ENCODE measurements around the gene FHAD1. TPM values are rescaled to one million over a fixed set of nuclear protein-coding genes. Genes with fewer than 3 reads are reported as not detected.
A peak's percentile ranks its signal among the peaks of the same experiment; 100 is the strongest.

The FHAD1 gene
- total and polyA plus RNA-seq, 2 donors (not counting 3 experiments of a cell fraction or from before 2014, with no cell fraction given): 0.04 to 0.69 TPM

- CTCF ChIA-PET: interaction anchor here (0.9 to 1.3 kb wide), 2 partner anchors 60 to 61 kb away, joined by 3 read pairs; no protein-coding TSS in a partner anchor
These were observed 137.4 kb downstream of the FHAD1 start for GRCh38 chr1:15384301-15384901.

GRCh38 chr1:15385420-15385819 lies 138.4 kb downstream of the FHAD1 start:
- TF ChIP-seq GATA2 (IDR thresholded peaks at IDR 0.05; ENCODE audit: insufficient read depth, insufficient read length, low read depth, low read length) (no peak), MYC (IDR thresholded peaks at IDR 0.05; ENCODE audit: low read depth, low read length) (no peak), POLR2AphosphoS5 (IDR thresholded peaks at IDR 0.05; ENCODE audit: insufficient read depth, low read depth, low read length) (no peak), EZH2 (IDR thresholded peaks at IDR 0.05; ENCODE audit: borderline replicate concordance, low read depth, low read length, severe bottlenecking) (no peak), CTCF (IDR thresholded peaks at IDR 0.05; ENCODE audit: extremely low read depth in 1 of 2, insufficient read depth in 1 of 2, low read depth in 1 of 2, low read length in 2 of 2) (no peak), POLR2A (IDR thresholded peaks at IDR 0.05; ENCODE audit: low read depth, low read length) (no peak), JUN (IDR thresholded peaks at IDR 0.05; ENCODE audit: borderline replicate concordance, insufficient read depth, insufficient read length, low read depth) (no peak)
- DNase-seq (ENCODE audit: low read depth, low spot score) (no peak), FAIRE-seq (no peak)
- Histone ChIP-seq H3K4me3 (replicated peaks in 1 of 3; ENCODE audit: insufficient read depth in 1 of 3, low read depth in 1 of 3, low read length in 3 of 3) (no peak overlapping the region), H4K20me1 (replicated peaks; ENCODE audit: control insufficient read depth, extremely low read depth, insufficient read depth, low read length) (no peaks in the 10 kb centered on the region), H3K36me3 (ENCODE audit: control insufficient read depth in 2 of 2, extremely low read depth in 1 of 2, insufficient read depth in 2 of 2, low read length in 2 of 2) (no peaks in the 10 kb centered on the region), H3K4me1 (ENCODE audit: control insufficient read depth, extremely low read depth, insufficient read depth, low read length) (no peaks in the 10 kb centered on the region), H3K27ac (ENCODE audit: insufficient read depth, low read depth, low read length) (no peak overlapping the region), H2AFZ (ENCODE audit: low read depth, low read length) (no peak overlapping the region), H3K4me2 (ENCODE audit: insufficient read depth, low read length) (no peak overlapping the region), H3K27me3 (ENCODE audit: control insufficient read depth in 2 of 2, insufficient read depth in 2 of 2, low read length in 2 of 2) (peaks cover 0 to 3% of the 10 kb centered on the region in 2 experiments), H3K79me2 (ENCODE audit: control insufficient read depth, insufficient read depth, low read length) (no peaks in the 10 kb centered on the region), H3K9me3 (replicated peaks; ENCODE audit: control insufficient read depth, insufficient read depth, low read length) (no peaks in the 10 kb centered on the region), H3K9ac (replicated peaks; ENCODE audit: extremely low read depth, insufficient read depth, low read length) (no peak overlapping the region), H3K9me1 (replicated peaks; ENCODE audit: control insufficient read depth, extremely low read depth, insufficient read depth, low read length) (no peaks in the 10 kb centered on the region)
- CTCF ChIA-PET: interaction anchor here (1.0 to 2.6 kb wide), 4 partner anchors 27 to 62 kb away, joined by 3 to 13 read pairs (median 6); no protein-coding TSS in a partner anchor
- POLR2A ChIA-PET: no interaction called here
- intact Hi-C loops (cut with micrococcal nuclease) (loop anchor here (1.0 kb wide), 1 partner anchor 47 kb away; no protein-coding TSS in a partner anchor), dilution Hi-C loops (cut with MboI; ENCODE audit: extremely low pct_ligation_motif_present, low sequenced_read_pairs) (no loop called here)
- BruUV-seq (replicated peaks): no TSS peak

More at GRCh38 chr1:15384301-15384901, 137.4 kb downstream of the FHAD1 start:
- Histone ChIP-seq H3K4me1 (ENCODE audit: control insufficient read depth, extremely low read depth, insufficient read depth, low read length) (no peaks in the 10 kb centered on the region), H4K20me1 (replicated peaks; ENCODE audit: control insufficient read depth, extremely low read depth, insufficient read depth, low read length) (no peaks in the 10 kb centered on the region), H3K9ac (replicated peaks; ENCODE audit: extremely low read depth, insufficient read depth, low read length) (no peak overlapping the region), H3K4me3 (replicated peaks in 1 of 3; ENCODE audit: insufficient read depth in 1 of 3, low read depth in 1 of 3, low read length in 3 of 3) (no peak overlapping the region), H3K4me2 (ENCODE audit: insufficient read depth, low read length) (no peak overlapping the region), H3K36me3 (ENCODE audit: control insufficient read depth in 2 of 2, extremely low read depth in 1 of 2, insufficient read depth in 2 of 2, low read length in 2 of 2) (no peaks in the 10 kb centered on the region), H3K79me2 (ENCODE audit: control insufficient read depth, insufficient read depth, low read length) (no peaks in the 10 kb centered on the region), H3K27me3 (ENCODE audit: control insufficient read depth in 2 of 2, insufficient read depth in 2 of 2, low read length in 2 of 2) (peaks cover 0 to 3% of the 10 kb centered on the region in 2 experiments), H3K27ac (ENCODE audit: insufficient read depth, low read depth, low read length) (no peak overlapping the region), H3K9me3 (replicated peaks; ENCODE audit: control insufficient read depth, insufficient read depth, low read length) (no peaks in the 10 kb centered on the region), H3K9me1 (replicated peaks; ENCODE audit: control insufficient read depth, extremely low read depth, insufficient read depth, low read length) (no peaks in the 10 kb centered on the region), H2AFZ (ENCODE audit: low read depth, low read length) (peak overlapping the region; percentile 38)
- no peak for DNase-seq (ENCODE audit: low read depth, low spot score)
- POLR2A ChIA-PET: no interaction called here
- TF ChIP-seq MAX (IDR thresholded peaks at IDR 0.05; ENCODE audit: insufficient read depth, insufficient read length) (no peak), POLR2A (IDR thresholded peaks at IDR 0.05; ENCODE audit: low read depth, low read length) (no peak), GATA2 (IDR thresholded peaks at IDR 0.05; ENCODE audit: insufficient read depth, insufficient read length, low read depth, low read length) (no peak), FOS (IDR thresholded peaks at IDR 0.05; ENCODE audit: borderline replicate concordance, insufficient read depth, low read length) (no peak), MYC (IDR thresholded peaks at IDR 0.05; ENCODE audit: low read depth, low read length) (no peak), EZH2 (IDR thresholded peaks at IDR 0.05; ENCODE audit: borderline replicate concordance, low read depth, low read length, severe bottlenecking) (no peak), POLR2AphosphoS5 (IDR thresholded peaks at IDR 0.05; ENCODE audit: insufficient read depth, low read depth, low read length) (no peak)
- FAIRE-seq: no peak
- intact Hi-C loops (cut with micrococcal nuclease): no loop called here
- BruUV-seq (replicated peaks): no TSS peak
- dilution Hi-C loops (cut with MboI; ENCODE audit: extremely low pct_ligation_motif_present, low sequenced_read_pairs): no loop called here

All from endothelial cell of umbilical vein (primary cell).